ENCODE results near the gene MEIKIN. TPM values are rescaled to one million over a fixed set of nuclear protein-coding genes. Genes with fewer than 3 reads are reported as not detected.
"Not testable (repeated sequence)": the region's sequence is repeated elsewhere in the genome, so short reads cannot be mapped to it uniquely, and the experiment has no call there.

Gene MEIKIN
- total and polyA plus RNA-seq, 7 donors, result 0.31 TPM; not detected in 6

GRCh38 chr5:131855452-131855851 lies 90.0 kb downstream of the MEIKIN start:
- no peaks in the 10 kb centered on the region for H3K4me1 ChIP-seq
- H3K36me3 ChIP-seq, result no peaks in the 10 kb centered on the region
- no peak overlapping the region for H3K4me3 ChIP-seq
- intact Hi-C loops (cut with DNase I), result no loop called here
- no peaks in the 10 kb centered on the region for H3K9me3 ChIP-seq
- H3K27me3 ChIP-seq, result no peaks in the 10 kb centered on the region
- TF ChIP-seq CTCF (IDR thresholded peaks at IDR 0.05), result no peak
- TF ChIP-seq POLR2A (IDR thresholded peaks at IDR 0.05), result no peak
- no peak for TF ChIP-seq EP300 (IDR thresholded peaks at IDR 0.05)
- TF ChIP-seq POLR2AphosphoS5 (IDR thresholded peaks at IDR 0.05), result no peak
- no peak overlapping the region for H3K27ac ChIP-seq
- DNase-seq, result no peak
- 86 to 96% methylated on average over 3 of the region's 3 CpGs for WGBS, 2 donors

- H3K27ac ChIP-seq, result no peak overlapping the region
- TF ChIP-seq POLR2A (IDR thresholded peaks at IDR 0.05), result no peak
- TF ChIP-seq POLR2AphosphoS5 (IDR thresholded peaks at IDR 0.05), result no peak
- TF ChIP-seq EP300 (IDR thresholded peaks at IDR 0.05), result no peak
- TF ChIP-seq CTCF (IDR thresholded peaks at IDR 0.05), result no peak
- no peaks in the 10 kb centered on the region for H3K4me1 ChIP-seq
- H3K4me3 ChIP-seq, result no peak overlapping the region
- DNase-seq, result no peak
- H3K36me3 ChIP-seq, result no peaks in the 10 kb centered on the region
- intact Hi-C loops (cut with DNase I), result no loop called here
- H3K9me3 ChIP-seq, result peaks cover 0 to under 1% (median 0%) of the 10 kb centered on the region in 4 donors
- no peaks in the 10 kb centered on the region for H3K27me3 ChIP-seq
Measured at GRCh38 chr5:131854134-131854533, 91.3 kb downstream of the MEIKIN start.

GRCh38 chr5:131848662-131849061 lies 96.8 kb downstream of the MEIKIN start:
- no peak overlapping the region for H3K4me3 ChIP-seq
- WGBS, 2 donors, result 80 to 84% methylated on average over 2 of the region's 2 CpGs
- TF ChIP-seq EP300 (IDR thresholded peaks at IDR 0.05), result no peak
- no peaks in the 10 kb centered on the region for H3K36me3 ChIP-seq
- no peak overlapping the region for H3K27ac ChIP-seq
- H3K9me3 ChIP-seq, result peaks cover 0 to 8% (median 6%) of the 10 kb centered on the region in 4 donors
- no peaks in the 10 kb centered on the region for H3K4me1 ChIP-seq
- intact Hi-C loops (cut with DNase I), result no loop called here
- DNase-seq, result no peak
- no peaks in the 10 kb centered on the region for H3K27me3 ChIP-seq

GRCh38 chr5:131846536-131846935 lies 98.9 kb downstream of the MEIKIN start:
- Histone ChIP-seq H3K4me1 (no peaks in the 10 kb centered on the region), H3K36me3 (no peaks in the 10 kb centered on the region), H3K27me3 (no peaks in the 10 kb centered on the region), H3K27ac (no peak overlapping the region), H3K4me3 (no peak overlapping the region), H3K9me3 (peaks cover 0 to 12% (median 6%) of the 10 kb centered on the region in 4 donors)
- DNase-seq, result no peak
- intact Hi-C loops (cut with DNase I), result no loop called here
- TF ChIP-seq POLR2AphosphoS5 (IDR thresholded peaks at IDR 0.05) (no peak), EP300 (IDR thresholded peaks at IDR 0.05) (no peak), CTCF (IDR thresholded peaks at IDR 0.05) (no peak), POLR2A (IDR thresholded peaks at IDR 0.05) (no peak)
- WGBS, 2 donors, result 53 to 63% methylated on average over 1 of the region's 1 CpG

- Histone ChIP-seq H3K4me1 (no peaks in the 10 kb centered on the region), H3K27ac (no peak overlapping the region), H3K36me3 (no peaks in the 10 kb centered on the region), H3K9me3 (peaks cover 0 to 12% (median 6%) of the 10 kb centered on the region in 4 donors), H3K4me3 (no peak overlapping the region), H3K27me3 (no peaks in the 10 kb centered on the region)
- intact Hi-C loops (cut with DNase I), result no loop called here
- DNase-seq, result no peak
- no peak for TF ChIP-seq POLR2AphosphoS5 (IDR thresholded peaks at IDR 0.05)
- TF ChIP-seq EP300 (IDR thresholded peaks at IDR 0.05), result no peak
- no peak for TF ChIP-seq POLR2A (IDR thresholded peaks at IDR 0.05)
- TF ChIP-seq CTCF (IDR thresholded peaks at IDR 0.05), result no peak
Measured at GRCh38 chr5:131845828-131846227, 99.6 kb downstream of the MEIKIN start.

GRCh38 chr5:131842971-131843370 lies 102.5 kb downstream of the MEIKIN start:
- intact Hi-C loops (cut with DNase I); H3K9me3 ChIP-seq; H3K4me1 ChIP-seq; H3K36me3 ChIP-seq; H3K4me3 ChIP-seq; DNase-seq; H3K27ac ChIP-seq; H3K27me3 ChIP-seq: not testable (repeated sequence)
- 88 to 96% methylated on average over 1 of the region's 1 CpG for whole genome bisulfite sequencing, 2 donors

GRCh38 chr5:131832702-131833101 lies 112.8 kb downstream of the MEIKIN start:
- 95 to 96% methylated on average over 2 of the region's 2 CpGs for WGBS, 2 donors
- intact Hi-C loops (cut with DNase I); H3K27ac ChIP-seq; H3K4me3 ChIP-seq; H3K36me3 ChIP-seq; DNase-seq; H3K4me1 ChIP-seq; H3K9me3 ChIP-seq; H3K27me3 ChIP-seq: not testable (repeated sequence)

Data from sigmoid colon (tissue), 7 donors.